Lower lobe of right lung (tissue), 2 donors: ENCODE results near the gene ADCY5. TPM values are rescaled to one million over a fixed set of nuclear protein-coding genes. Genes with fewer than 3 reads are reported as not detected.
A peak's percentile ranks its signal among the peaks of the same experiment; 100 is the strongest.

ENCODE experiments used
- ATAC-seq, 2 donors: fragments of 200-7000 bp; cut with Tn5 transposase; one replicate each; pipeline ENCODE4 v1.9.1; 2020 to 2022; ENCODE audit warnings: mild to moderate bottlenecking in 2 of 2, moderate library complexity in 2 of 2
- DNase-seq: peaks from one replicate; pipeline ENCODE4 v3.0.0-alpha.2; 2020
- H3K27ac ChIP-seq: fragments of 200-600 bp; one replicate; pipeline ENCODE4 v1.8.0; 2022
- H3K27me3 ChIP-seq: fragments of 200-600 bp; one replicate; pipeline ENCODE4 v1.8.0; 2022; ENCODE audit warnings: low read depth
- H3K36me3 ChIP-seq: fragments of 200-600 bp; one replicate; pipeline ENCODE4 v1.8.0; 2022; ENCODE audit warnings: mild to moderate bottlenecking
- H3K4me1 ChIP-seq: fragments of 200-600 bp; one replicate; pipeline ENCODE4 v1.8.0; 2022
- H3K4me3 ChIP-seq: fragments of 200-600 bp; one replicate; pipeline ENCODE4 v1.8.0; 2022; ENCODE audit warnings: mild to moderate bottlenecking
- H3K9me3 ChIP-seq: fragments of 200-600 bp; one replicate; pipeline ENCODE4 v1.8.0; 2022
- intact Hi-C: fragments of 100-400 bp; cut with DNase I; formaldehyde crosslinking; loops from one replicate; pipeline ENCODE4 v1.11.0; 2022
- total RNA-seq: library from RNA; stranded (reverse); fragmentation: NEBNext Ultra II Directional; extraction: Animal tissue kit (Norgen Biotek cat#: 25700); gene quantifications from one replicate; pipeline ENCODE4 v1.2.1, GENCODE V29; 2021
- TF ChIP-seq, protein P1 (sequence below): fragments of 200-600 bp; IDR thresholded peaks from one replicate; pipeline ENCODE4 v1.8.0; 2022; ENCODE audit warnings: antibody characterized with exemption, mild to moderate bottlenecking
- donor health status: DM: no; HTN: yes; CAD: no; lungs with severe emphysema.

ADCY5 gene
- total RNA-seq, 1 donor from 2014 or later, result 5.6 TPM

DNA sequence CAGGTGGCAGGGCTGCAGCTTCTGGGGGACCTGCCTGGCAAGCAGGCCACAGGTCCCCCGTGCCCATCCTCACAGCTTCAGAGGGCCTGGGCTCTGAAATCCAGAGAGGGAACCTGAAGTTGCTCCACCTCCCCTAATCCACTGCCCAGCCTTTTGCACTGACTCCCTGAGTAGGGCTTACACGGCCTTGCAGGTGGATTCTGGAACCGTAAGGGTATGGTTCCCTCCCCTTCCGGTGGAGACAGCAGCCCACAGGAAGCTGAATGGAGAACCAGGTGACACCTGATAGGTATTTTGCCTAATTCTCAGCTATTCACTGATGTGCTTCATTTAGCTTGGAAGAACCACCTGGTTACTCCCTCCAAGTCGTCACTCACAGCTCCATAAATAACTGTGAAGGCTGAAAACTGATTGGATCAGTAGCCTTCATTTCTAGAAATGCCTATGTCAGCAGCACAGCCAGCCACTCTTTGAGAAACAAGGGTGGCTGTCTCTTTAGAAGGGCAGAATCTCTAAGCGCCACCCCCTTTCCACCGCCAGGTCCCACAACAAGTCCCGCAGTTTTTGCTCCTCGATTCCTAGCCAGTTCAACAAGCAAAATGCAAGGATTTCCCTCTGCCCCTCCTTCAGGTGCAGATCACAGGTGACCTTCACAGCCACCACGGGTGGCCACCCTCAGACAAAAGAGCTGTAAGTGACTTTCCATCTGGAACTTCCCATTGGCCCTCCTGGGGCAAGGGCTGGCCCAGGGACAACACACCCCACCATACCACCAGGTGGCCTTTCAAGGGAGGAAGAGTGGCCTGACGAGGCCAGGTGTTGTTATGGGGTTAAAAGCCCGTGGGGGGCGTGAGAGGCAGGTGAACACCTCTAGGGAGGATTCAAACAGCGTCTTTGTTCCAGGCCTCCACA, 134.3 kb downstream of the ADCY5 start:
- H3K27me3 ChIP-seq, result no peaks in the 10 kb centered on the region
- H3K4me1 ChIP-seq, result no peaks in the 10 kb centered on the region
- no peaks in the 10 kb centered on the region for H3K36me3 ChIP-seq
- no peak for DNase-seq
- H3K27ac ChIP-seq, result no peak overlapping the region
- H3K4me3 ChIP-seq, result no peak overlapping the region
- intact Hi-C loops, result no loop called here
- TF ChIP-seq, protein P1, sequence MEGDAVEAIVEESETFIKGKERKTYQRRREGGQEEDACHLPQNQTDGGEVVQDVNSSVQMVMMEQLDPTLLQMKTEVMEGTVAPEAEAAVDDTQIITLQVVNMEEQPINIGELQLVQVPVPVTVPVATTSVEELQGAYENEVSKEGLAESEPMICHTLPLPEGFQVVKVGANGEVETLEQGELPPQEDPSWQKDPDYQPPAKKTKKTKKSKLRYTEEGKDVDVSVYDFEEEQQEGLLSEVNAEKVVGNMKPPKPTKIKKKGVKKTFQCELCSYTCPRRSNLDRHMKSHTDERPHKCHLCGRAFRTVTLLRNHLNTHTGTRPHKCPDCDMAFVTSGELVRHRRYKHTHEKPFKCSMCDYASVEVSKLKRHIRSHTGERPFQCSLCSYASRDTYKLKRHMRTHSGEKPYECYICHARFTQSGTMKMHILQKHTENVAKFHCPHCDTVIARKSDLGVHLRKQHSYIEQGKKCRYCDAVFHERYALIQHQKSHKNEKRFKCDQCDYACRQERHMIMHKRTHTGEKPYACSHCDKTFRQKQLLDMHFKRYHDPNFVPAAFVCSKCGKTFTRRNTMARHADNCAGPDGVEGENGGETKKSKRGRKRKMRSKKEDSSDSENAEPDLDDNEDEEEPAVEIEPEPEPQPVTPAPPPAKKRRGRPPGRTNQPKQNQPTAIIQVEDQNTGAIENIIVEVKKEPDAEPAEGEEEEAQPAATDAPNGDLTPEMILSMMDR, result no peak
- no peaks in the 10 kb centered on the region for H3K9me3 ChIP-seq
- no peak for ATAC-seq

DNA sequence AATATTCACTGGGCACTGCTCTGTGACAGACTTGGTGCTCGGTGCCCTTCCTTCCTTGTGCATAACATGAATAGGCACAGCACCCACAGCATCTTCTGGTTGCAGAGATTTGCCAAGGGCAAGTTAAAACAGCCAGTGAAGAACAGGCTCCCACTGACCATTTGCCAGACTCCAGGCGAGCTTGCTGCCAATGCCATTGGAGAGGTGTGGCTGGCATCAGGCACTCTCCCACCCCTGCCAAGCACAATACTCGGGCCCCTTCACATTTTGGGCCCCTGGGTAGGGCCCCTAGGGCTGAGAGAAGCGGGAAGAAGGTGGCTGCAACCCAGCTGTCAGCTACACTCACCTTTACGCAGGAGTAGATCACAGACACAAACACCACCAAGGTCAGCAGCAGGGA, 135.0 kb downstream of the ADCY5 start:
- no peaks in the 10 kb centered on the region for H3K27me3 ChIP-seq
- no peak overlapping the region for H3K4me3 ChIP-seq
- no peak for ATAC-seq
- intact Hi-C loops, result no loop called here
- no peaks in the 10 kb centered on the region for H3K4me1 ChIP-seq
- H3K27ac ChIP-seq, result no peak overlapping the region
- DNase-seq, result no peak
- no peaks in the 10 kb centered on the region for H3K9me3 ChIP-seq
- TF ChIP-seq, protein P1, result no peak
- no peaks in the 10 kb centered on the region for H3K36me3 ChIP-seq

DNA sequence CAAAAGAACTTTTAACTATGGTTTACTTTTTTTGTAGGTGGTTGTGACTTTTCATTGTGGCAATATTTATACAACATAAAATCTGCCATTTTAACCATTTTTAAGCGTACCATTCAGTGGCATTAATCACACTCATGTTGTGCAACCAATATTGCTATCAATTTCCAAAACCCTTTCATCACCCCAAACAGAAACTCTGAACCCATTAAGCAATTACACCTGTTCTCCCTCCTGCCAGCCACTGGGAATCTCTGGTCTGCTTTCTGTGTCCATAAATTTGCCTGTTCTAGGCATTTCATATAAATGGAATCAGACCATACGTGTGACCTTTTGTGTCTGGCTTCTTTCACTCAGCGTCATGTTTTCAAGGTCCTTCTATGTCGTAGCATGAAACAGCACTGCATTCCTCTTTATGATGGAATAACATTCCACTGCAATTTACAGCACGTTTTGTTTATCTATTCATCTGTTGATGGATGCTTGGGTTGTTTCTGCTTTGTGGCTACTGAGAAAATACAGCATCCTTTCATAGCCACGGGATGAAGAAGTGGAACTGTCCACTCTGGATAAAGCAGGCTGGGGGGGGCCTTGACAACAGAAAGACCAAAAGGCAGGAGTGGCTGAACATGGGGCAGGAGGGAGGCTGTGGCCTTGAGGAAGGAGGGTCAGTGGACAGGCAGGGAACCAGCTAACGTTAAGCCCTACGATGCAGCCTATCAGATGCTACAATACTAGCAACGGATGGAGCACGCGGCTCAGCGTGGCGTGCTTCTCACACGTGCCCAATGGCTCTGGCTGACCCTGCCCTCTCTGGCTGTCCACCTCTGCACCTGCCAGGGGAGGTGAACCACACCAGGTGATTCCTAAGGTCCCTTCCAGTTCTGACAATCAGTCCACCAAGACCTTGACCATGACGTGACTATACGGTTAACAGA, 136.3 kb downstream of the ADCY5 start:
- H3K27ac ChIP-seq, result no peak overlapping the region
- H3K9me3 ChIP-seq, result no peaks in the 10 kb centered on the region
- H3K4me3 ChIP-seq, result no peak overlapping the region
- H3K4me1 ChIP-seq, result no peaks in the 10 kb centered on the region
- peak; percentile 34 for DNase-seq
- H3K27me3 ChIP-seq, result peaks cover 4% of the 10 kb centered on the region
- no peak for ATAC-seq
- intact Hi-C loops, result no loop called here
- no peaks in the 10 kb centered on the region for H3K36me3 ChIP-seq
- TF ChIP-seq, protein P1, result no peak

GRCh38 chr3:123311201-123311600, 137.7 kb downstream of the ADCY5 start:
- TF ChIP-seq, protein P1, result no peak
- DNase-seq (peak; percentile 2), ATAC-seq (no peak)
- H3K4me1 ChIP-seq, result no peaks in the 10 kb centered on the region
- H3K27me3 ChIP-seq, result peaks cover 4% of the 10 kb centered on the region
- H3K4me3 ChIP-seq, result no peak overlapping the region
- no peaks in the 10 kb centered on the region for H3K36me3 ChIP-seq
- H3K9me3 ChIP-seq, result no peaks in the 10 kb centered on the region
- intact Hi-C loops, result no loop called here
- no peak overlapping the region for H3K27ac ChIP-seq

DNA sequence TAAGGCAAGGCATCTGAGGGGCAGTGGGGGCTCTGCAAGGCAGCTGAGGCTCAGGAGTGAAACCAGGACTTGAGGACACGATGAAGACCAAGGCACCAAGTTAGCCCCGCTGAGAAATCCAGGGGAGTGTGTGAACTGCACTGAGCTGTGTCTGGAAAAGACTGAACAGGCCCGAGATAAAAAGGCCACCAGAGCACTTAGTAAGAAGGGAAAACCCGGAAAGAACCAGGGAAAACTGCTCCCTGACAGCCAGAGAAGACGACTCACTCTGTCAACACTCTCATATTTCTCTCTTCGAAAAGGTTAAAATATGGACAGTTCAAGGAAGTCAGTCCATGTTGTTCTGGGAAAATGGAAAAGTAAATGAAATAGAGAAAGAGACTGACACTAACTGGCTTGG, 138.1 kb downstream of the ADCY5 start:
- intact Hi-C loops, result no loop called here
- ATAC-seq, result no peak
- Histone ChIP-seq H3K27ac (no peak overlapping the region), H3K4me1 (no peaks in the 10 kb centered on the region), H3K9me3 (no peaks in the 10 kb centered on the region), H3K36me3 (no peaks in the 10 kb centered on the region), H3K4me3 (no peak overlapping the region), H3K27me3 (peaks cover 4% of the 10 kb centered on the region)
- peak; percentile 7 for DNase-seq
- TF ChIP-seq, protein P1, result no peak
